HG03575 (cell line): ENCODE results near the gene SUN2.
"Not testable (repeated sequence)": the region's sequence is repeated elsewhere in the genome, so short reads cannot be mapped to it uniquely, and the experiment has no call there.

Source experiments
- ATAC-seq: cut with Tn5 transposase; IDR thresholded peaks from one replicate; pipeline ENCODE4 v1.9.1; 2021; ENCODE audit not compliant: unreplicated experiment, insufficient number of reproducible peaks, low FRiP score; ENCODE audit errors: extremely low read depth

SUN2 gene

GRCh38 chr22:38755911-38756532, at the start of gene SUN2:
TSS of gene SUN2 (minus strand) at chr22:38755998. CDS start at chr22:38752628, 3,370 bp downstream.
- ATAC-seq: no peak

- not testable (repeated sequence) for ATAC-seq
These were observed 49.3 kb upstream of the SUN2 start for GRCh38 chr22:38805041-38805593.

DNA sequence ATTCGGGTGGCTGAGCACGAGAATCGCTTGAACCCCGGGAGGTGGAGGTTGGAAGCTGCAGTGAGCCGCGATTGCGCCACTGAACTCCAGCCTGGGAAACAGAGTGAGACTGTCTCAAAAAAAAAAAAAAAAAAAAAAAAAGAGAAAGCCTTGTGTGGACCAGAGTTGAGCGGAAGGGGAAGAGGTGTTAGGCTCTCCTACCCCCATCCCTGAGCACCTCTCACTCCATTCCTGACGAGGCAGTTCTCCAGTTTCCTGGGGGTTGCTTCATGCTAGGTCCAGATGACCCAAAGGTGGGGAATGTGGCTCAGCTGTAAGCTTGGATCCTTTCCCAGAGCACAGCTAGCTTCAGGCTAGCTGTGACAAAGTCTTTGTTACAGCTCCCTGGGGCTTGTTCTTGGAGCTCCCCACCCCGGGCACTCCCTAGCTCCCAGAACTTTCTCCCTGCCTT, 46.9 kb upstream of the SUN2 start:
- no peak for ATAC-seq

DNA sequence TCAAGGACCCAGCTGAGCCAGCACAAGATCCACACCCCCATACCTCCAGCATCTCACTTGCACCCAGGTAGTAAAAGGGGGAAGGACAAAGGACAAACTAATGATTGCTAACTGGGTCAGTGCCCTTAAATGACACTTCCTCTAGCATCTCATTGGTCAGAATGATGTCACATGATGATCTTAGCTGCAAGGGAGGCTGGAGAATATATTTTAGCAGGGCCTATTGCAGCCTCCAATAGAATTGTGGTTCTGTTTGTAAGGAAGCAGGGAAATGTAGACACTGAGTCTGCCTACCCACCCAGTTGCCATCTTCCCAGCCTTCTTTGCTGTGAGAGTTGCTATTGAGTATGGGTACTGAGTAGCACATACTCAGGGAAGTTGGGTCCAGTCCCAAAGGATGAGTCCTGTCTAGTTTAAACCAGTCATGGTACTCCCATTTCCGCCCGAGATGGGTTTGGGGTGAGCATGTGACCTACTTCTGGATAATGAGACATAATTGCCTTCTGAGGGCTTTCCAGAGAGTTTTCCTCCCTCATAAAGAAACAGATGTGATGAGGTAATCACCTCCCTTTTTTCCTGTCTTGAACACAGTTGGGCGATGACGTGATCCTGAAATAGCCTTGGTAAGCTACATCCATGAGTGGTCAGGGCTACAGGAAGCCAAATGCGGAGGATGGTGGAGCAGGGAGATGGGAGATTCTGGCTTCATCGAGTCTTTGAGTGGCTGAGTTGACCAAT, 43.6 kb upstream of the SUN2 start:
- no peak for ATAC-seq

DNA sequence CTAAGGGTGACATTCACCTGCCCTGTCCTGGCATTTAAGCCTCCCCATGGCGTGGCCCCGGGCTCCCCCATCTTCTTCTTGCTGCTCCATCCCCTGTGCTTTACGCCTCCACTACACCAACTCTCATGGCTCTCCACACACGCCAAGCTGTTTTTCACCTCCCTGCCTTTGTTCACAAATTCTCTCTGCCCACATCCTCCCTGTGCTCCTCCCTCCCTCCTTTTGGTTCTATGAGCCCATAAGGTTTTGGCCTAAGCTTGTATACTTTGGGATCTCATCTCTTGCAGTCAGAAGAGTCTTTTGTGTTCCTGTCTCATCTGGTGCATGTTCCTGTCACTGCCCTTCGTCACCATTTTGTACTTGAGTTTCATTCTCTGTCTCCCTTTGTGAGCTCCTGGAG, 42.7 kb upstream of the SUN2 start:
- no peak for ATAC-seq

- ATAC-seq: no peak
These were observed 40.6 kb upstream of the SUN2 start for GRCh38 chr22:38796262-38796957.

DNA sequence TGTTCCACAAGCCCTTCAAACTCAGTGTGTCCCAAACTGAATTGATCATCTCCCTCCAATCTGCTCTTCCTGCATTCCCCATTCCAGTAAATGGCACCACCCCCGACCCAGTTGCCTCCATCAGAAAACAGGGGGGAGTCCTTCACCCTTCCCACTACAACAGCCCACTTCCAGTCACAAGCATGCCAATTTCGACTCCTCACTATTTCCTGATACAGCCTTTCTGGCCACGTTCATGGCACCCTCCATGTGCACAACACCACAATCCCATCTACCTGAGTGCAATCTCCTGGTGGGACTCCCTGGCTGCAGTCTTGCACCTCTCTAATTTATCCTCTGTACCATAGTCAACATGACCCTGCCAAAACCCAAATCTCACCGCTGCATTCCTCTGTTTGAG, 39.8 kb upstream of the SUN2 start:
- no peak for ATAC-seq

- peak; percentile 74 for ATAC-seq
These were observed 38.1 kb upstream of the SUN2 start, which contains the start of gene DNAL4 for GRCh38 chr22:38793721-38794466. TSS of gene DNAL4 (minus strand) at chr22:38794143. CDS start at chr22:38782731, 11,412 bp downstream.

DNA sequence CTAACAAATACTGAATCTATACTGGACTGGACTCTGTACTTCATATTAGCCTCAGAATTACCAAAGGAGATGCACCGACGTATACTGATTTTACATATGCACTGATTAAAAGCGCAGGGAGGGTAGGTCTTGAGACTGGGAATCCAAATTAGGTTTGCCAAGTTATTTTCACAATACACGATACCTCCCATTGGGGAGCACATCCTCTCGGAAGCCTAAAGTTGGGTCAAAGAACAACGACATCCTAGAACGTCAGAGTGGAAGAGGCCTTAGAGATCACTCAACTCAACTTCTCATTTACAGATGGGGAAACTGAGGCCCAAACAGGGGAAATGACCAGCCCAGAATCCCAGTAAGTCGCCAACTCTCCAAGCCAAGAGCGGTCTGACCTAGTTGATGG, 37.5 kb upstream of the SUN2 start:
- no peak for ATAC-seq

GRCh38 chr22:38792833-38793232, 37.0 kb upstream of the SUN2 start:
- no peak for ATAC-seq

- ATAC-seq: no peak
These were observed 33.8 kb upstream of the SUN2 start for GRCh38 chr22:38789606-38790005.

GRCh38 chr22:38788846-38789245, 33.0 kb upstream of the SUN2 start:
- no peak for ATAC-seq

DNA sequence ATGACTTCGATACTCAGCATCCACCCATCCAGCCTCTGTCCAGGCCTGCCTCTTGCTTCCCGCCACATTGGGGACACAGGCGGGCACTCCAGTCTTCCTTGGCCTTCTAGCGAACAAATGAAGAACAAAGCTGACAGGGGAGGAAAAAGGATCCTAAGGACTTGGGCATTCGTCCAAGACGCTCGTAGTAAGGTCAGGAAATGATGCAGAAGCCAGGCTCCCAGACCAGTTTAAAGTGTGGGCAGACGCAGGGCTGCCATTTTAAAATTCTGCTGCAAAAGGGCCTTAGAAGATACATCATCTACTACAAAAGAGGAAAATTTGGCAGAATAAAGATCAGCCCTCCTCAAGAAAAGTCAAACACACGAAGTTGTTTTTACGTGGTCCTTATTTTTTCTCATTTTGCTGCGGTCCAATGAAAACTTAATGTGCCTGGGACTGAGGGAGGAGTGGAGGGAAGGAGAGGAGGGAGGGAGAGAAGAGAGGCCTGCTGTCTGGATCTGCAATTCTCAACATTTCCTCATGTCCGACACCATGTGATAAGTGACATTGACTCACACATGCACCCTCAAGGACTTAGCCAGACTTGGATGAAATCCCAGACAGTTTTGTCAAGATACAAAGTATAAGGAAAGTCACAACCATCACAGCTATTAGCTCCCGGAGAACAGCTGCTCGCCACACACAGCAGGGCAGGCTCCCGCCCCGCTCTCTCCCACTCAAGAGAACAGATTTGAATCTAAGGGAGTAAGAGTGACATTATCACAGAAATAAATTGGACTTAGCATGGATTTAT, 32.4 kb upstream of the SUN2 start:
- ATAC-seq: no peak

DNA sequence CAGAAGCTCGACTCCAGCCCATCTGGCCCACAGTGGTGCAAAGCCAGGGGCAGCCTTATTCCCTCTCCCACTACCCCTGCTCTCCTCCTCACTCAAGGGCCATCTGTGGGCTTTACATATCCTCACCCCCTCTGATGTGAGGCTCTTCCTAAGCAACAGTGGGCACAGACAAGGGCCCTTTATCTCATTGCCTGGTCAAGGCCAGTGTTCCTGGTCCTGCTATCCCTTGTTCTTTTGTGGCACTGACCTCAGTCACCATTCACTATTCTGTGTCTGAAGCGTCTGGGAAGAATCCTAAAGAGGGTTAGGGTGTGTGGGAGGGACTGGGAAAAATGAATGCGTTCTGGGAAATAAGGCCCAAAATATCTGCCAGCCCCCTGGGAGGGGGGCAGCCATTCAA, 30.8 kb upstream of the SUN2 start:
- no peak for ATAC-seq

GRCh38 chr22:38784856-38785255, 29.1 kb upstream of the SUN2 start:
- no peak for ATAC-seq

GRCh38 chr22:38784035-38784434, 28.2 kb upstream of the SUN2 start:
- no peak for ATAC-seq

GRCh38 chr22:38783095-38783615, 27.4 kb upstream of the SUN2 start:
- no peak for ATAC-seq
